Measurements from ENCODE around the gene ILDR1. TPM values are rescaled to one million over a fixed set of nuclear protein-coding genes. Genes with fewer than 3 reads are reported as not detected.

Gene ILDR1
- polyA plus RNA-seq (2012; ENCODE audit: insufficient read length, low read depth) = not detected

DNA sequence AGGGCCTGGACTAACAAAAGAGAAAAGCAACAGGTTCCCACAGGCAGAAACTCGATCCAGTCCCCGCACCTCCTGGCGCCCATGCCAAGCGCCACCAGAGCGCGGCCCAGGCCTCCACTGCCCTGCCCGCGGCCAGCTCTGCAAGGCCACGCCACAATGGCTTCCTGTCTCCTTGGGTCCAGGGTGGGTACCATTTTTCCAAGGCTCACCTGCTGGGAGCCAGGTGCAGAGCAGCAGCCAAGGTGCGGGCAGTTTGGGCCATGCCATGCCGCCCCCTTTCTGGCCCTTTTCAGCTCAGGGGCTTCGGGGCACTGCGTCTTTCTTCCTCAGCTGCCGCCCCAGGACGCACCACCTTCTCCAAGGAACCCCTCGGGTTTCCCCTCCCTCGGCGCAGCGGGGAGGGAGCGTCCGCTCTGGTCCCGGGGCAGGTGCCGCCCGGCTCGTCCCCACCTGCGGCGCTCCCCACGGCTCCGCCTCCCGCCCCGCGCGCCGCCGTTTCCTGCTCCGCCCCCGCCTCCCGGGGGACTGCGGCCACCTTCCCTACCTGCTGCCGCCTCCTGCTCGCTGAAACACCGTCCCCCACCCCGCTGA lies at the start of gene ILDR1:
Gene ILDR1, minus strand, starts transcription at position 437 of the 591 bp plus-strand sequence. Its CDS starts 170 bp downstream, at position 267.
- TF ChIP-seq TAF1 (IDR thresholded peaks at IDR 0.05; ENCODE audit: borderline replicate concordance, insufficient read depth, low read length) (no peak), FOXP2 (optimal IDR thresholded peaks at IDR 0.05; ENCODE audit: borderline replicate concordance, extremely low read depth, extremely low read length, insufficient read depth) (no peak), SIN3A (IDR thresholded peaks at IDR 0.05; ENCODE audit: borderline replicate concordance, insufficient read depth, low read length) (no peak), POLR2AphosphoS5 (IDR thresholded peaks at IDR 0.05; ENCODE audit: low read depth, low read length) (no peak)
- TF ChIP-seq, protein P1, sequence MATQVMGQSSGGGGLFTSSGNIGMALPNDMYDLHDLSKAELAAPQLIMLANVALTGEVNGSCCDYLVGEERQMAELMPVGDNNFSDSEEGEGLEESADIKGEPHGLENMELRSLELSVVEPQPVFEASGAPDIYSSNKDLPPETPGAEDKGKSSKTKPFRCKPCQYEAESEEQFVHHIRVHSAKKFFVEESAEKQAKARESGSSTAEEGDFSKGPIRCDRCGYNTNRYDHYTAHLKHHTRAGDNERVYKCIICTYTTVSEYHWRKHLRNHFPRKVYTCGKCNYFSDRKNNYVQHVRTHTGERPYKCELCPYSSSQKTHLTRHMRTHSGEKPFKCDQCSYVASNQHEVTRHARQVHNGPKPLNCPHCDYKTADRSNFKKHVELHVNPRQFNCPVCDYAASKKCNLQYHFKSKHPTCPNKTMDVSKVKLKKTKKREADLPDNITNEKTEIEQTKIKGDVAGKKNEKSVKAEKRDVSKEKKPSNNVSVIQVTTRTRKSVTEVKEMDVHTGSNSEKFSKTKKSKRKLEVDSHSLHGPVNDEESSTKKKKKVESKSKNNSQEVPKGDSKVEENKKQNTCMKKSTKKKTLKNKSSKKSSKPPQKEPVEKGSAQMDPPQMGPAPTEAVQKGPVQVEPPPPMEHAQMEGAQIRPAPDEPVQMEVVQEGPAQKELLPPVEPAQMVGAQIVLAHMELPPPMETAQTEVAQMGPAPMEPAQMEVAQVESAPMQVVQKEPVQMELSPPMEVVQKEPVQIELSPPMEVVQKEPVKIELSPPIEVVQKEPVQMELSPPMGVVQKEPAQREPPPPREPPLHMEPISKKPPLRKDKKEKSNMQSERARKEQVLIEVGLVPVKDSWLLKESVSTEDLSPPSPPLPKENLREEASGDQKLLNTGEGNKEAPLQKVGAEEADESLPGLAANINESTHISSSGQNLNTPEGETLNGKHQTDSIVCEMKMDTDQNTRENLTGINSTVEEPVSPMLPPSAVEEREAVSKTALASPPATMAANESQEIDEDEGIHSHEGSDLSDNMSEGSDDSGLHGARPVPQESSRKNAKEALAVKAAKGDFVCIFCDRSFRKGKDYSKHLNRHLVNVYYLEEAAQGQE (IDR thresholded peaks at IDR 0.05; ENCODE audit: insufficient read depth in 1 of 2, low read depth in 2 of 2, low read length in 2 of 2) = no peak

DNA sequence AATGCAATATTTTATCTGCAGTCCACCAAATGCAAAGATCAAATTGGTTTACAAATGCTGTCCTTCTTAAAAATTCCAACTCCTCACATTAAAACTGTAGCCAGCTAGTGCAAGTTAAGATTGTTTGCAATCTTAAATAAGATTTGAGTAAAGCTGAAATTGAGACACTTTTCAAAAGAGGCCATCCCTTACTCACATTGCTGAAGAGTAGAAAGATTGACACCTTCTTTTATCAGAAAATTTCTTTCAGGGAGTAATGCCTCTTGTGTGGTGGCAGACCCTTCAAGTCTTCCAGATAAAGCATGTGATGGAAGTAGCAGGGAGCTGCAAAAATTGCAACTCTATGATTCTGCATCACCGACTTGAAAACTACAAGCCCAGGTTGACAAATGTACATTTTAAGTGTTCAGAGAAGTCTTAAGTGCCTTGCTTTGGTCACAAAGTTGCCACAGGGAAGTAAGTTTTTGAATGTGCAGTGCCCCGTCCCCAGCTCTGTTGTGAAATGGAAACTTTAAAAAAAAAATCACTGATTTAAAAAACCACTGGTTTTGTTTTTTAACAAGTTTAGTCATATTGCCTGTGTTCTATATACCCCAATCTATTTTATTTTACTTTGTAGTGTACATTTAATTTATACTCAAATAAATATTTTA lies 45.7 kb upstream of the ILDR1 start:
- TF ChIP-seq FOXP2 (optimal IDR thresholded peaks at IDR 0.05; ENCODE audit: borderline replicate concordance, extremely low read depth, extremely low read length, insufficient read depth) (no peak), SIN3A (IDR thresholded peaks at IDR 0.05; ENCODE audit: borderline replicate concordance, insufficient read depth, low read length) (no peak), POLR2AphosphoS5 (IDR thresholded peaks at IDR 0.05; ENCODE audit: low read depth, low read length) (no peak)
- TF ChIP-seq, protein P1 (IDR thresholded peaks at IDR 0.05; ENCODE audit: insufficient read depth in 1 of 2, low read depth in 2 of 2, low read length in 2 of 2) = no peak

DNA sequence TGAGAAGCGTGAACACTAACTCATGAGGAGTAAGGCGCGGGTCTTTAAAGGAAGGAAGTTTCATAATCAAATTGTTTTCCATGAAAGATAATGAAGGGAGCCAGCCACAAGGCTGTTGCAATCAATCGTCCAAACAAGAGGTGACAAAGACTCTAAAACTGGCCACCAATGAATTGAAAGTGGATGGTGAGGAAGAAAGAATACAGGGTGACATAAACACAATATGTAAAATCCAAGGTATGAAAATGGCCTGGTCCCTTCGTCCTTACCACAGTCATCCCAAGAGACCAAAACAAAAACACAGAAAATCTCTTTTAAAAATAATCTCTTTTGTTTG lies 45.1 kb upstream of the ILDR1 start:
- no peak for TF ChIP-seq POLR2AphosphoS5 (IDR thresholded peaks at IDR 0.05; ENCODE audit: low read depth, low read length)

DNA sequence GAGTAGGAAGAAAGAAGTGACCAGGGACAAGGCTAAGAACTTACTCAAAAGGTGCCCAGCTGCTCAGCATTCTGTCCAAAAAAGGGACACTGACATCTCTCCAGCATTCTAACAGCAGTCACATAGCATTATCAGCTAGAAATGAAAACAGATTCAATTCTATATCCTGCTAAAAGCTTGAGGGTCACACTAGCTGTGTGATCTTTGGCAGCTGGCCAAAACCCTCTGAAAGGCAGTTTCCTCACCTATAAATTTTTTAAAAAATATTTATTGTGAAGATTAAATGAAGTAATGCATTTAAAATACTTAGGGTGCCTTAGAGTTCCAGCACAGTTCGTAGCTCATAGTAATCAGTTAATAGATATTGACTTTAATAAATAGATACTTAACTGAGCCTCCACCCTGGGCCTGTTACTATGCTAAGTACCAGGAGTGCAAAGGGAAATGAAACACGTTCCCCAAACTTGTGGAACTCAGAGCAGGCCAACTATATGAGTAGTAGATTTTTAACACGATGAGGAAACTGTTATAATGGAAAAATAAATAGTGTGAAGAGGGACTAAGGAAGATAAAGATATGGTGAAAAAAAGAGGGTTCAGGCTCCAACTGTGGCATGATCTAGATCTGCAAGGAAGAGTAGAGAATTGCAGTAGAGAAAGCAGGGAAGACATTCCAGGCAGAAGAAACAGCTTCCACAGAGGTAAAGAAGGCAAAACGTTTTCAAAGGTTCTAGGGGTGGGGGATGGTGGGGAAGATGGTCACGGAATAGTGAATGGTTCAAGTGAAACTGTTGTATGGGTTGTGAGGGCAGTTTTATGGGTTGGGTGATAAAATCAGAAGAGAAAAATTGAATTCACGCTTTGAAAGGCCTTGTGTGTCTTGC lies 44.5 kb upstream of the ILDR1 start:
- no peak for TF ChIP-seq TAF1 (IDR thresholded peaks at IDR 0.05; ENCODE audit: borderline replicate concordance, insufficient read depth, low read length)
- no peak for TF ChIP-seq SIN3A (IDR thresholded peaks at IDR 0.05; ENCODE audit: borderline replicate concordance, insufficient read depth, low read length)
- TF ChIP-seq POLR2AphosphoS5 (IDR thresholded peaks at IDR 0.05; ENCODE audit: low read depth, low read length) = no peak
- TF ChIP-seq FOXP2 (optimal IDR thresholded peaks at IDR 0.05; ENCODE audit: borderline replicate concordance, extremely low read depth, extremely low read length, insufficient read depth) = no peak
- TF ChIP-seq, protein P1 (IDR thresholded peaks at IDR 0.05; ENCODE audit: insufficient read depth in 1 of 2, low read depth in 2 of 2, low read length in 2 of 2) = no peak

DNA sequence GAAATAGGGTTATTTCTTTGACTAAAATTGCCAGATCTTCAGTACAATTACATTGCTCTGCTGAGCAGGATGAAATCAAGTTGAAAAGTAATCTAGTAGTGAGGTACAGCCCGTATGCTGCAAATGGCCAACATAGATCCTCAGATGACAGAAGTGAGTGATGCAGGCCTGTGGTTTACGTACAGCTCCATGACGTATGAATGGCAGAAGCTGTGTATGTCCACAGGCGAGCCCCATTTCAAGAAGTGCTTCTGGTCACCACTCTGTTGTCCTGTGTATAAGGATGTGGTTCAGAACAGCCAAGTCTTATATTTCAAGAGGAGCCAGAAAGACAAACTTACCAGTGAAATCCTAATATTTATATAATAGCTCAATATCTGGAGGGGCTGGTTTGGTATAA lies 42.3 kb upstream of the ILDR1 start:
- TF ChIP-seq, protein P1 (IDR thresholded peaks at IDR 0.05; ENCODE audit: insufficient read depth in 1 of 2, low read depth in 2 of 2, low read length in 2 of 2) = no peak
- TF ChIP-seq TAF1 (IDR thresholded peaks at IDR 0.05; ENCODE audit: borderline replicate concordance, insufficient read depth, low read length) (no peak), SIN3A (IDR thresholded peaks at IDR 0.05; ENCODE audit: borderline replicate concordance, insufficient read depth, low read length) (no peak), POLR2AphosphoS5 (IDR thresholded peaks at IDR 0.05; ENCODE audit: low read depth, low read length) (no peak), FOXP2 (optimal IDR thresholded peaks at IDR 0.05; ENCODE audit: borderline replicate concordance, extremely low read depth, extremely low read length, insufficient read depth) (no peak)

All from PFSK-1 (cell line).